Smooth muscle cell (in vitro differentiated cells): Measurements from ENCODE around the gene ETV6. TPM values are rescaled to one million over a fixed set of nuclear protein-coding genes. Genes with fewer than 3 reads are reported as not detected.

Experiments
- DNase-seq: peaks from one replicate; lab custom pipeline; 2025; ENCODE audit not compliant: unreplicated experiment; lab: John Stamatoyannopoulos, UW
- H2AFZ ChIP-seq: fragments of 200-600 bp; sonication (generic); 2 replicates; pipeline ENCODE4 v1.6.0; 2016; ENCODE audit warnings: antibody characterized with exemption, low read depth, mild to moderate bottlenecking
- H3F3A ChIP-seq: fragments of 200-600 bp; sonication (generic); 2 replicates; pipeline ENCODE4 v1.6.0; 2017; ENCODE audit warnings: antibody characterized with exemption, low read depth
- H3K27ac ChIP-seq: fragments of 200-600 bp; sonication (generic); 2 replicates; pipeline ENCODE4 v1.5.1; 2016; ENCODE audit warnings: low read depth, mild to moderate bottlenecking
- H3K27me3 ChIP-seq: fragments of 200-600 bp; sonication (generic); 2 replicates; pipeline ENCODE4 v1.6.1; 2016; ENCODE audit warnings: low read depth, mild to moderate bottlenecking
- H3K36me3 ChIP-seq: fragments of 200-600 bp; sonication (generic); 2 replicates; pipeline ENCODE4 v1.5.1; 2016; ENCODE audit warnings: low read depth
- H3K4me1 ChIP-seq: fragments of 200-600 bp; sonication (generic); 2 replicates; pipeline ENCODE4 v1.5.1; 2016; ENCODE audit warnings: low read depth
- H3K4me2 ChIP-seq: fragments of 200-600 bp; sonication (generic); 2 replicates; pipeline ENCODE4 v1.6.0; 2016; ENCODE audit warnings: mild to moderate bottlenecking
- H3K4me3 ChIP-seq: fragments of 200-600 bp; sonication (generic); 2 replicates; pipeline ENCODE4 v1.5.1; 2016; ENCODE audit warnings: mild to moderate bottlenecking
- H3K79me2 ChIP-seq: fragments of 200-600 bp; sonication (generic); 2 replicates; pipeline ENCODE4 v1.6.0; 2016; ENCODE audit warnings: low read depth, mild to moderate bottlenecking
- H3K9ac ChIP-seq: fragments of 200-600 bp; sonication (generic); 2 replicates; pipeline ENCODE4 v1.6.0; 2016; ENCODE audit warnings: low read depth
- H3K9me3 ChIP-seq: fragments of 200-600 bp; sonication (generic); replicated peaks from 2 replicates; pipeline ENCODE4 v1.5.1; 2016; ENCODE audit warnings: low read depth
- H4K20me1 ChIP-seq: fragments of 200-600 bp; sonication (generic); 2 replicates; pipeline ENCODE4 v1.6.0; 2016; ENCODE audit warnings: low read depth
- WGBS: methylation state at CpG from one replicate; pipeline ENCODE4 v1.1.7; 2016; ENCODE audit warnings: low lambda C conversion rate; 5-methylcytosine and 5-hydroxymethylcytosine counted together
- polyA plus RNA-seq: library from polyadenylated mRNA; unstranded; fragments of >200 nt; fragmentation: Nextera tagmentation; extraction: Ambion mirVana; gene quantifications from 2 replicates; pipeline ENCODE4 v1.2.1, GENCODE V29; 2016
- total RNA-seq: library from RNA; depleted of rRNA; stranded (reverse); fragments of >200 nt; gene quantifications from 2 replicates; pipeline ENCODE4 v1.2.3, GENCODE V29; 2014
- TF ChIP-seq, protein P1 (sequence below): fragments of 200-600 bp; sonication (generic); IDR thresholded peaks from 2 replicates; pipeline ENCODE4 v1.5.1; 2017; ENCODE audit warnings: borderline replicate concordance, mild to moderate bottlenecking, antibody characterized with exemption; ENCODE audit not compliant: insufficient read depth, poor library complexity, severe bottlenecking

ETV6 gene
- total and polyA plus RNA-seq, 2 experiments from 2014 or later, result 11.5 to 23.8 TPM

DNA sequence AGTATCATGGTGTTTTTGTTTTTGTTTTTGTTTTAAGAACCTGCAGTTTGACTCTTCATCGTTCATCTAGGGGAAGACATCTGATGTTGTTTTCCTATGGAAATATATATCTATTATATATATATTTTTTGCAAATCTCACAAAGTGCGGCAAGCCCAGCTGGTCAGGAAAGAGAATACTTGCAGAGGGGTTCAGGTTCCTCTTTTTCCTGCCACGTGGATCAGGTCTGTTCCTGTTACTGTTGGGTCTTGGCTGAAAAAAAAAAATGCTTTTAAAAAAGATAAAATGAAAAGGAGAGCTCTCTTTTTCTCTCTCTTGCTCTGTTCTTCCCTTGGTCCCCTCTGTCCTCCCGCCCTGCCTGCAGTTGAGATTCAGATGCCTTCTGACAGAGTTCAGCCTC is 241.9 kb downstream of the ETV6 start:
- no peak for DNase-seq
- Histone ChIP-seq H3K27ac (no peak overlapping the region), H3K4me3 (no peak overlapping the region), H3K36me3 (peaks cover 3% of the 10 kb centered on the region), H3K4me2 (no peak overlapping the region), H3K27me3 (no peaks in the 10 kb centered on the region), H3K79me2 (no peaks in the 10 kb centered on the region), H2AFZ (no peak overlapping the region), H3K9me3 (no peaks in the 10 kb centered on the region), H3F3A (no peaks in the 10 kb centered on the region), H3K9ac (no peak overlapping the region), H4K20me1 (no peaks in the 10 kb centered on the region), H3K4me1 (peaks cover 16% of the 10 kb centered on the region)
- WGBS, result 95% methylated on average over 4 of the region's 4 CpGs
- TF ChIP-seq, protein P1, sequence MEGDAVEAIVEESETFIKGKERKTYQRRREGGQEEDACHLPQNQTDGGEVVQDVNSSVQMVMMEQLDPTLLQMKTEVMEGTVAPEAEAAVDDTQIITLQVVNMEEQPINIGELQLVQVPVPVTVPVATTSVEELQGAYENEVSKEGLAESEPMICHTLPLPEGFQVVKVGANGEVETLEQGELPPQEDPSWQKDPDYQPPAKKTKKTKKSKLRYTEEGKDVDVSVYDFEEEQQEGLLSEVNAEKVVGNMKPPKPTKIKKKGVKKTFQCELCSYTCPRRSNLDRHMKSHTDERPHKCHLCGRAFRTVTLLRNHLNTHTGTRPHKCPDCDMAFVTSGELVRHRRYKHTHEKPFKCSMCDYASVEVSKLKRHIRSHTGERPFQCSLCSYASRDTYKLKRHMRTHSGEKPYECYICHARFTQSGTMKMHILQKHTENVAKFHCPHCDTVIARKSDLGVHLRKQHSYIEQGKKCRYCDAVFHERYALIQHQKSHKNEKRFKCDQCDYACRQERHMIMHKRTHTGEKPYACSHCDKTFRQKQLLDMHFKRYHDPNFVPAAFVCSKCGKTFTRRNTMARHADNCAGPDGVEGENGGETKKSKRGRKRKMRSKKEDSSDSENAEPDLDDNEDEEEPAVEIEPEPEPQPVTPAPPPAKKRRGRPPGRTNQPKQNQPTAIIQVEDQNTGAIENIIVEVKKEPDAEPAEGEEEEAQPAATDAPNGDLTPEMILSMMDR, result no peak

DNA sequence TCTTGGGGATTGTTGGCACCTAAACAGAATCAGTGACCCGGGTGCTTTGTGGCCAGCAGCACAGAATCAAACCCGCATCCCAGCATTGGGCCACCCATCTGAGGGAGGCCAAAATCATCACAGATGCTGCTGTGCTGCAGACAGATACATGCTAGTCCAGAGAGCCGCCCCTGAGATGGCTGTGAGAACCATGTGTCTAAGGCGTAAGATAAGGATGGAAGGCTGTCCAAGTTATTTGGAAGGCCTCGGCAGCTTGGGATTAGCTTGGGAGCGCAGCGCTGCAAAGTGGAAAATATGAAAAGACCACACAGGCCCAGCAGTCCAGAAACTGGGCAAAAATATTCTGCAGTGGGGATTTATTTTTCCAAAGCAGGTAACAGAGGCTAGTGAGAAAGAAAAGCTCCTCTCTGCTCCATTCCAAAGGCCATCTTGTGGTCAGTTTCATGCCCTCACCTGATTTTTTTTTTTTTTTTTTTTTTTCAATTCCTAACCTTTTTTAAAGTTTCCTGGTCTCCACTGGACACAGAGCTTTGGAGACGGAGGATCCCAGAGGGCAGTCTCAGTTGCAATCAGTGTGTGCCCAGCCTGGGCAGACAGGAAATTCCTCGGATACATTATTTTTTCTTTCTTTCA is 242.4 kb downstream of the ETV6 start:
- H3K27me3 ChIP-seq, result no peaks in the 10 kb centered on the region
- no peak overlapping the region for H3K4me3 ChIP-seq
- DNase-seq, result no peak
- no peaks in the 10 kb centered on the region for H4K20me1 ChIP-seq
- no peak overlapping the region for H3K4me2 ChIP-seq
- H3K9ac ChIP-seq, result no peak overlapping the region
- peaks cover 16% of the 10 kb centered on the region for H3K4me1 ChIP-seq
- H3K36me3 ChIP-seq, result peaks cover 3% of the 10 kb centered on the region
- TF ChIP-seq, protein P1, result peak; percentile 11
- no peaks in the 10 kb centered on the region for H3K79me2 ChIP-seq
- no peaks in the 10 kb centered on the region for H3K9me3 ChIP-seq
- H3K27ac ChIP-seq, result no peak overlapping the region
- H2AFZ ChIP-seq, result no peak overlapping the region
- 62% methylated on average over 9 of the region's 9 CpGs for WGBS
- no peaks in the 10 kb centered on the region for H3F3A ChIP-seq

DNA sequence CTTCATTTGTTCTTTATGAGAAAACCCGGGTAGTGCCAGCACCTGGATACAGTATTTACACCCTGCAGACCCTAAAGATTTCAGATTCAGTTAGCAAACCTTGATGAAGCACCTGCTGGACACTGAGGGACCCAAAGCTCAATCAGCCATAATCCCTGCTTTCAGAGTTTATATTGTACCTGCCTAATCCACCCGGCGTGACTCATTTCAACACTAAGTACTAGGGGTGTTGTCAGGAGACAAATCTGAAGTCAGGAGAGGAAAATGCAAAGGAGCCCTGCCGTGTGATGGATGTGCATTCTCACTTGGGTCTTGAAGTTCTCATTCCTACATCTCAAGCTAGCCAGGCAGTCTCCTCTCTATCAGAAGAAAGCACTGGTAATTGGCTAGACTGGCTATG is 244.5 kb downstream of the ETV6 start:
- Histone ChIP-seq H3K9ac (no peak overlapping the region), H3K27ac (no peak overlapping the region), H3K27me3 (no peaks in the 10 kb centered on the region), H3K4me1 (peaks cover 21% of the 10 kb centered on the region), H3K9me3 (no peaks in the 10 kb centered on the region), H3K79me2 (no peaks in the 10 kb centered on the region), H2AFZ (no peak overlapping the region), H3F3A (no peaks in the 10 kb centered on the region), H3K4me3 (no peak overlapping the region), H4K20me1 (no peaks in the 10 kb centered on the region), H3K36me3 (peaks cover 3% of the 10 kb centered on the region), H3K4me2 (no peak overlapping the region)
- no peak for DNase-seq
- 89% methylated on average over 4 of the region's 4 CpGs for WGBS
- TF ChIP-seq, protein P1, result no peak

DNA sequence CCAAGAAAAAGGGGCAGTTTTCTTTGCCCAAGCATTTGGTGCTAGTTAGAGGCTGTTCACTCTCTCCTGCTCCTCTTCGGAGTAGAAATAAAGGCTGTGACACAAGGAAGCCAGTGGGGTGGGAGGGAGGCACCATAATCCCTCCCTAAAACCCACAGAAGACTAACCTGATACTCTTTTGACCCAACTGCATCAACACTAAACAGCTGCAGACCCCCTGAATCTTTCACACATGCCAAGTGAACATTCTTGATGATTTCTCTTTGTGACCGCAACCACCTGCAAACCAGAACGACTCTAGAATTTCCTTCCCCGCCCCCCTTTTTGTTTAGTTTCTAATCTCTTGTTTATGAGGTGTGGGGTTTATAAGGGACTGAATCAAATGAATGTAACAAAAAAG is 245.4 kb downstream of the ETV6 start:
- H3F3A ChIP-seq, result no peaks in the 10 kb centered on the region
- H3K9me3 ChIP-seq, result no peaks in the 10 kb centered on the region
- H3K36me3 ChIP-seq, result peaks cover 3% of the 10 kb centered on the region
- no peaks in the 10 kb centered on the region for H3K27me3 ChIP-seq
- peaks cover 21% of the 10 kb centered on the region for H3K4me1 ChIP-seq
- no peak overlapping the region for H3K4me3 ChIP-seq
- no peak overlapping the region for H3K27ac ChIP-seq
- H3K4me2 ChIP-seq, result no peak overlapping the region
- TF ChIP-seq, protein P1, result no peak
- no peaks in the 10 kb centered on the region for H4K20me1 ChIP-seq
- no peaks in the 10 kb centered on the region for H3K79me2 ChIP-seq
- H2AFZ ChIP-seq, result no peak overlapping the region
- 91% methylated on average over 4 of the region's 4 CpGs for WGBS
- no peak for DNase-seq
- no peak overlapping the region for H3K9ac ChIP-seq
